Neural cell (in vitro differentiated cells): Measurements from ENCODE around the gene DLGAP4. TPM values are rescaled to one million over a fixed set of nuclear protein-coding genes. Genes with fewer than 3 reads are reported as not detected.

ENCODE experiments used
- H2AFZ ChIP-seq: fragments of 200-600, 300-800 bp; sonication (generic), shearing (Covaris generic); 2 replicates; pipeline ENCODE4 v1.6.0; 2014; ENCODE audit warnings: low read depth, mild to moderate bottlenecking, antibody characterized with exemption, low read length, moderate library complexity
- H3F3A ChIP-seq: fragments of 200-600 bp; shearing (Covaris generic); 2 replicates; pipeline ENCODE4 v1.6.1; 2016; ENCODE audit warnings: mild to moderate bottlenecking, moderate library complexity, mixed read lengths, antibody characterized with exemption, low read length; ENCODE audit not compliant: insufficient read depth, poor library complexity, severe bottlenecking
- H3K27ac ChIP-seq: fragments of 200-600, 300-800 bp; sonication (generic), shearing (Covaris generic); 2 replicates; pipeline ENCODE4 v1.5.1; 2014; ENCODE audit warnings: mild to moderate bottlenecking, low read length, moderate library complexity
- H3K27me3 ChIP-seq: fragments of 300-800, 200-600 bp; sonication (generic), shearing (Covaris generic); 2 replicates; pipeline ENCODE4 v1.6.0; 2014; ENCODE audit warnings: mild to moderate bottlenecking, low read depth, low read length, moderate library complexity; ENCODE audit not compliant: insufficient read depth
- H3K36me3 ChIP-seq: fragments of 300-800, 200-600 bp; sonication (generic), shearing (Covaris generic); 2 replicates; pipeline ENCODE4 v1.5.1; 2014; ENCODE audit warnings: mild to moderate bottlenecking, antibody characterized with exemption, low read length, moderate library complexity; ENCODE audit not compliant: insufficient read depth
- H3K4me2 ChIP-seq: fragments of 300-800, 200-600 bp; sonication (generic), shearing (Covaris generic); 2 replicates; pipeline ENCODE4 v1.6.0; 2014; ENCODE audit warnings: mild to moderate bottlenecking, low read length
- H3K4me3 ChIP-seq: fragments of 300-800, 200-600 bp; sonication (generic), shearing (Covaris generic); 2 replicates; pipeline ENCODE4 v1.5.1; 2014; ENCODE audit warnings: mild to moderate bottlenecking, low read length, moderate library complexity
- H3K79me2 ChIP-seq: fragments of 200-600 bp; shearing (Covaris generic); replicated peaks from 2 replicates; pipeline ENCODE4 v1.6.0; 2014; ENCODE audit warnings: mild to moderate bottlenecking, low read length, moderate library complexity; ENCODE audit not compliant: insufficient read depth
- H3K9ac ChIP-seq: fragments of 300-800, 200-600 bp; sonication (generic), shearing (Covaris generic); 2 replicates; pipeline ENCODE4 v1.6.1; 2016; ENCODE audit warnings: mild to moderate bottlenecking, low read length, mixed read lengths
- H3K9me2 ChIP-seq: fragments of 200-600 bp; shearing (Covaris generic); 2 replicates; pipeline ENCODE4 v1.6.1; 2016; ENCODE audit warnings: mild to moderate bottlenecking, low read length, mixed read lengths; ENCODE audit not compliant: insufficient read depth
- H3K9me3 ChIP-seq: fragments of 200-600, 300-800 bp; sonication (generic), shearing (Covaris generic); 2 replicates; pipeline ENCODE4 v1.6.1; 2016; ENCODE audit warnings: mild to moderate bottlenecking, mixed run types, low read length, moderate library complexity, mixed read lengths
- H4K20me1 ChIP-seq: fragments of 200-600 bp; shearing (Covaris generic); 2 replicates; pipeline ENCODE4 v1.6.1; 2016; ENCODE audit warnings: mild to moderate bottlenecking, mixed run types; ENCODE audit not compliant: insufficient read depth
- EP300 ChIP-seq: fragments of 450-650 bp; conservative IDR thresholded peaks from 2 replicates; pipeline ENCODE4 v1.6.1; 2014; ENCODE audit warnings: antibody characterized with exemption, mild to moderate bottlenecking, moderate library complexity; ENCODE audit not compliant: poor library complexity, severe bottlenecking
- EZH2 ChIP-seq: fragments of 200-600, 300-800 bp; shearing (Covaris generic), sonication (generic); IDR thresholded peaks from 2 replicates; pipeline ENCODE4 v1.6.1; 2014; ENCODE audit warnings: antibody characterized with exemption, low read length, borderline replicate concordance, mild to moderate bottlenecking; ENCODE audit not compliant: insufficient read depth, poor library complexity, severe bottlenecking
- MXI1 ChIP-seq: fragments of 450-650 bp; conservative IDR thresholded peaks from 2 replicates; pipeline ENCODE4 v1.6.1; 2014; ENCODE audit warnings: antibody characterized with exemption, mild to moderate bottlenecking; ENCODE audit not compliant: poor library complexity, severe bottlenecking
- POLR2AphosphoS5 ChIP-seq: IDR thresholded peaks from 2 replicates; pipeline ENCODE4 v1.6.1; 2012
- RAD21 ChIP-seq: fragments of 450-650 bp; conservative IDR thresholded peaks from 2 replicates; pipeline ENCODE4 v1.6.1; 2014; ENCODE audit warnings: antibody characterized with exemption, mild to moderate bottlenecking, moderate library complexity
- SMC3 ChIP-seq: fragments of 450-650 bp; conservative IDR thresholded peaks from 2 replicates; pipeline ENCODE4 v1.6.1; 2014; ENCODE audit warnings: antibody characterized with exemption, mild to moderate bottlenecking, moderate library complexity; ENCODE audit not compliant: poor library complexity
- TAF1 ChIP-seq: IDR thresholded peaks from 2 replicates; pipeline ENCODE4 v1.6.1; 2012; ENCODE audit warnings: low read depth
- polyA plus RNA-seq: library from polyadenylated mRNA; depleted of rRNA; stranded (reverse); fragments of >200 nt; gene quantifications from 2 replicates; pipeline ENCODE4 v1.2.3, GENCODE V29; 2014
- TF ChIP-seq, protein P1 (sequence below): fragments of 450-650 bp; IDR thresholded peaks from 2 replicates; pipeline ENCODE4 v1.5.1; 2014; ENCODE audit warnings: antibody characterized with exemption, mild to moderate bottlenecking, moderate library complexity; ENCODE audit not compliant: poor library complexity, severe bottlenecking
- TF ChIP-seq, protein P2 (sequence below): IDR thresholded peaks from 2 replicates; pipeline ENCODE4 v1.6.1; 2012; ENCODE audit warnings: borderline replicate concordance

Gene DLGAP4
- polyA plus RNA-seq, 1 donor from 2014 or later: 31.2 TPM

DNA sequence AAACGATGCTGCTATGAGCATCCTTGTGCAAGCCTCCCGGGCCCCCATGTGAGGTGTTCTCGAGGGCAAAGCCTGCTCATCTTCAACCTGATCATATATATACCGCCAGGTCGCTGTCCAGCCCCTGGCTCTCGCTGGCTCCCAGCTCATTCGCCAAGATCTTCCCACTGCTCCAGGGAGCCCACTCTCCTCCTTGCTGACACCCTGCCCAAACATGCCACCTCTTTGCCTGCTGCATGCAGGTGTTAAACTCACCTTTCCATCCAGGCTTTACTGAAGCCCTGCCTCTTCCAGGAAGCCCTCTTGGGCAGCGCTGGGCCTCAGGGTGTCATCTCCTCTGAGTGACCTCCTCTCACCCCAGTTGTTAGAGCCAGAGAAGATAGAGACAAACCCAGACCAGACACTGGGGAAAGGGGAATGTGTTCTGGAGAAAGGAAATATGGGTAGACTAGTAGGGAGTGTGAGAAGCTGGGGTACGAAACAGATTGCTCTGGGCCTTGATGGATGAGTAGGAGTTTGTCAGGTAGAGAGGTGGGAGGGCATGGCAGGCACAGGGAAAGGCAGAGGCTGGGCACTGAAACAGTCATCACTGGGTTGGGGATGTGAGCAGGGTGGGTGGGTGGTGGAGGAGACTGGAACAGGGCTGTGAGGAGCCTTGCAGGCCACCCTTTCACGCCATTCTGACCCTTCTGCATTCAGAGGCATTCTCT is 1.2 kb upstream of the DLGAP4 start:
- TF ChIP-seq, protein P1, sequence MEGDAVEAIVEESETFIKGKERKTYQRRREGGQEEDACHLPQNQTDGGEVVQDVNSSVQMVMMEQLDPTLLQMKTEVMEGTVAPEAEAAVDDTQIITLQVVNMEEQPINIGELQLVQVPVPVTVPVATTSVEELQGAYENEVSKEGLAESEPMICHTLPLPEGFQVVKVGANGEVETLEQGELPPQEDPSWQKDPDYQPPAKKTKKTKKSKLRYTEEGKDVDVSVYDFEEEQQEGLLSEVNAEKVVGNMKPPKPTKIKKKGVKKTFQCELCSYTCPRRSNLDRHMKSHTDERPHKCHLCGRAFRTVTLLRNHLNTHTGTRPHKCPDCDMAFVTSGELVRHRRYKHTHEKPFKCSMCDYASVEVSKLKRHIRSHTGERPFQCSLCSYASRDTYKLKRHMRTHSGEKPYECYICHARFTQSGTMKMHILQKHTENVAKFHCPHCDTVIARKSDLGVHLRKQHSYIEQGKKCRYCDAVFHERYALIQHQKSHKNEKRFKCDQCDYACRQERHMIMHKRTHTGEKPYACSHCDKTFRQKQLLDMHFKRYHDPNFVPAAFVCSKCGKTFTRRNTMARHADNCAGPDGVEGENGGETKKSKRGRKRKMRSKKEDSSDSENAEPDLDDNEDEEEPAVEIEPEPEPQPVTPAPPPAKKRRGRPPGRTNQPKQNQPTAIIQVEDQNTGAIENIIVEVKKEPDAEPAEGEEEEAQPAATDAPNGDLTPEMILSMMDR: no peak
- TF ChIP-seq MXI1 (no peak), EP300 (no peak), SMC3 (no peak), RAD21 (no peak), EZH2 (no peak), TAF1 (no peak), POLR2AphosphoS5 (no peak)
- TF ChIP-seq, protein P2, sequence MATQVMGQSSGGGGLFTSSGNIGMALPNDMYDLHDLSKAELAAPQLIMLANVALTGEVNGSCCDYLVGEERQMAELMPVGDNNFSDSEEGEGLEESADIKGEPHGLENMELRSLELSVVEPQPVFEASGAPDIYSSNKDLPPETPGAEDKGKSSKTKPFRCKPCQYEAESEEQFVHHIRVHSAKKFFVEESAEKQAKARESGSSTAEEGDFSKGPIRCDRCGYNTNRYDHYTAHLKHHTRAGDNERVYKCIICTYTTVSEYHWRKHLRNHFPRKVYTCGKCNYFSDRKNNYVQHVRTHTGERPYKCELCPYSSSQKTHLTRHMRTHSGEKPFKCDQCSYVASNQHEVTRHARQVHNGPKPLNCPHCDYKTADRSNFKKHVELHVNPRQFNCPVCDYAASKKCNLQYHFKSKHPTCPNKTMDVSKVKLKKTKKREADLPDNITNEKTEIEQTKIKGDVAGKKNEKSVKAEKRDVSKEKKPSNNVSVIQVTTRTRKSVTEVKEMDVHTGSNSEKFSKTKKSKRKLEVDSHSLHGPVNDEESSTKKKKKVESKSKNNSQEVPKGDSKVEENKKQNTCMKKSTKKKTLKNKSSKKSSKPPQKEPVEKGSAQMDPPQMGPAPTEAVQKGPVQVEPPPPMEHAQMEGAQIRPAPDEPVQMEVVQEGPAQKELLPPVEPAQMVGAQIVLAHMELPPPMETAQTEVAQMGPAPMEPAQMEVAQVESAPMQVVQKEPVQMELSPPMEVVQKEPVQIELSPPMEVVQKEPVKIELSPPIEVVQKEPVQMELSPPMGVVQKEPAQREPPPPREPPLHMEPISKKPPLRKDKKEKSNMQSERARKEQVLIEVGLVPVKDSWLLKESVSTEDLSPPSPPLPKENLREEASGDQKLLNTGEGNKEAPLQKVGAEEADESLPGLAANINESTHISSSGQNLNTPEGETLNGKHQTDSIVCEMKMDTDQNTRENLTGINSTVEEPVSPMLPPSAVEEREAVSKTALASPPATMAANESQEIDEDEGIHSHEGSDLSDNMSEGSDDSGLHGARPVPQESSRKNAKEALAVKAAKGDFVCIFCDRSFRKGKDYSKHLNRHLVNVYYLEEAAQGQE: no peak
- Histone ChIP-seq H2AFZ (no peak overlapping the region), H4K20me1 (no peaks in the 10 kb centered on the region), H3K9me3 (no peaks in the 10 kb centered on the region), H3K9me2 (no peaks in the 10 kb centered on the region), H3K79me2 (no peaks in the 10 kb centered on the region), H3K27ac (no peak overlapping the region), H3K27me3 (peaks cover 24% of the 10 kb centered on the region), H3K4me2 (peak overlapping the region; percentile 15), H3K36me3 (no peaks in the 10 kb centered on the region), H3F3A (no peaks in the 10 kb centered on the region), H3K4me3 (peak overlapping the region; percentile 82), H3K9ac (no peak overlapping the region)

DNA sequence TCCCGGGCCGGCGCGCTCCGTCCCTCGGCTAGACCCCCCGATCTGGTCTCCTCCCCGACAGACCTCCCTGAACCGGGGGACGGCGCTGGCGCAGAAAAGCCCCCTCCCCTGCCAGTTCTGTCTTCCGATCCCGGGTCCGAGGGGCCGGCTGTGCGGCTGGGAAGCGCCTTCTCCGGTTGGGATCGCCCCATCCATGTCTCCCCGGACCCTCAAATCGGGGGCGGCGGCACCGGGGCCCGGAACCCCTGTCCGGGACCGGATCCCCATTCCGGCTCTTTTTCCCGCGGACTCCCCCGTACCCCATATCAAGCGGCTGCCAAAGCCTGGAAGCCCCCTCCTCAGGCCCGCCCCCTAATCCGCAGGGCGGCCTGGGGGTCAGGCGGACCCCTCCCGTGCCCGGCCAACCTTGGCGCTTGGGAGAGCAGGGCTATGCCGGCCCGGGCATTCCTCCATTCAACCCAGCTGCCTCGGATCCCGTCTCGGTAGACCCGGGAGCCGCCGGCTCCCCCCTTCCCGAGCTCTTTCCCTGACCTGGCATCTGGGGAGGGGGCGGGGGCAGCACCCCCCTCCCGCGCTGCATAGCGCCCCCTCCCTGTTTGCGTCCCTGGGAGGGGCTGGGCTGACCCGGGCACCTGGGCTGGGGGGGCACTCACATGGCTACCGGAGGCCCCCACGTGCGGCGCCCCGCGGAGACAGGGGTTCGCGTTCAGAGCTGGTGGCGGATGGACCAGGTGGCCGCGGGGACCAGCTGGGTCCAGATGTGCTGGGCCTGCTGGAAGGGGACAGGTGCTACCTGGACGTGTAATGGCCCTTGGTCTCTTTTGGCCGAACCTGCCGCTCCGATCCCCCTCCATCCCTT is 643 bp downstream of the DLGAP4 start:
- TF ChIP-seq POLR2AphosphoS5 (peak; percentile 10), EP300 (no peak), TAF1 (peak; percentile 35), MXI1 (peak; percentile 78)
- Histone ChIP-seq H3K9ac (peak overlapping the region; percentile 74), H3K27ac (peak overlapping the region; percentile 18), H3K36me3 (no peaks in the 10 kb centered on the region), H3F3A (no peaks in the 10 kb centered on the region), H3K79me2 (no peaks in the 10 kb centered on the region), H3K4me2 (peak overlapping the region; percentile 69), H4K20me1 (no peaks in the 10 kb centered on the region), H2AFZ (peak overlapping the region; percentile 56), H3K4me3 (peak overlapping the region; percentile 73), H3K27me3 (peaks cover 24% of the 10 kb centered on the region), H3K9me3 (no peaks in the 10 kb centered on the region), H3K9me2 (no peaks in the 10 kb centered on the region)
